ENCODE measurements around the gene GDPGP1. TPM values are rescaled to one million over a fixed set of nuclear protein-coding genes. Genes with fewer than 3 reads are reported as not detected.

Gene GDPGP1
- total and polyA plus RNA-seq, 10 of the 15 experiments (the other 5 are each of a cell fraction or from before 2014, with no cell fraction given) = 0.68 to 8.9 (median 3.0) TPM

GRCh38 chr15:90211009-90211408 is 23.0 kb upstream of the GDPGP1 start:
- ATAC-seq = no peak

More at GRCh38 chr15:90211009-90211408, 23.0 kb upstream of the GDPGP1 start:
- RAD21 ChIA-PET (ENCODE audit: unreplicated experiment) = no interaction called here
- H3K4me3 ChIP-seq = no peak overlapping the region
- POLR2A ChIA-PET = no interaction called here
- no peaks in the 10 kb centered on the region; a peak in 2 of 4 replicates for H3K36me3 ChIP-seq (ENCODE audit: control insufficient read depth in 2 of 2, insufficient read depth in 2 of 2, low read length in 1 of 2)
- H3K9me3 ChIP-seq (replicated peaks; ENCODE audit: control insufficient read depth, insufficient read depth, low read length) = no peaks in the 10 kb centered on the region
- H3K27me3 ChIP-seq (replicated peaks in 1 of 2; ENCODE audit: control insufficient read depth in 2 of 2, insufficient read depth in 2 of 2, low read length in 1 of 2) = no peaks in the 10 kb centered on the region
- TF ChIP-seq ZBTB11 (CRISPR knock-in tag; IDR thresholded peaks at IDR 0.05) (no peak), RBBP5 (conservative IDR thresholded peaks at IDR 0.05) (no peak), FOXM1 (IDR thresholded peaks at IDR 0.05; ENCODE audit: low read depth, low read length) (no peak), IKZF2 (IDR thresholded peaks at IDR 0.05) (no peak), FOXK2 (IDR thresholded peaks at IDR 0.05) (no peak), RCOR1 (conservative IDR thresholded peaks at IDR 0.05; ENCODE audit: low read depth, low read length) (no peak), MEF2A (IDR thresholded peaks at IDR 0.05; ENCODE audit: insufficient read depth, low read depth, low read length) (no peak), ZNF24 (IDR thresholded peaks at IDR 0.05) (no peak), SRF (IDR thresholded peaks at IDR 0.05; ENCODE audit: low read depth in 2 of 2, low read length in 2 of 2) (no peak)
- no peak overlapping the region for H3K27ac ChIP-seq (ENCODE audit: control insufficient read depth, insufficient read depth)
- DNase-seq (ENCODE audit: low read depth, low spot score) (no peak), FAIRE-seq (no peak)
- no peak overlapping the region for H3K9ac ChIP-seq (ENCODE audit: control insufficient read depth, insufficient read depth, low read length)
- no peak overlapping the region for H3K4me2 ChIP-seq (ENCODE audit: control insufficient read depth, insufficient read depth)
- peaks cover 25% of the 10 kb centered on the region for H3K4me1 ChIP-seq (ENCODE audit: control insufficient read depth, insufficient read depth, low read length)
- WGBS (ENCODE audit: insufficient coverage, insufficient replicate concordance, low lambda C conversion rate, missing lambda C conversion rate) = 80% methylated on average over 9 of the region's 9 CpGs
- CTCF ChIA-PET = no interaction called here
- in situ Hi-C loops (cut with MboI) (no loop called here), intact Hi-C loops (cut with micrococcal nuclease; ENCODE audit: unreplicated experiment) (no loop called here)
- SMC1A ChIA-PET (ENCODE audit: uncharacterized antibody, unreplicated experiment) = interaction anchor here (1.1 kb wide), 1 partner anchor 19 kb away, joined by 3 read pairs; no protein-coding TSS in a partner anchor
- H4K20me1 ChIP-seq (ENCODE audit: control insufficient read depth, insufficient read depth) = no peaks in the 10 kb centered on the region
- H2AFZ ChIP-seq (ENCODE audit: control insufficient read depth, low read depth, low read length) = no peak overlapping the region
- BruUV-seq (replicated peaks) = no TSS peak
- no peaks in the 10 kb centered on the region; the same call in none of the 2 replicates for H3K79me2 ChIP-seq (ENCODE audit: control insufficient read depth, insufficient read depth, low read length)
